Spleen (tissue), 11 donors: ENCODE results near the gene CACNA1H. TPM values are rescaled to one million over a fixed set of nuclear protein-coding genes. Genes with fewer than 3 reads are reported as not detected.

ENCODE experiments used
- DNase-seq: peaks from one replicate; pipeline ENCODE4 v3.0.0-alpha.2; 2020
- H3K27ac ChIP-seq, 8 donors: fragments of 200-600 bp; sonication (generic) in 7 of 8; 1 replicate in 4 of 8; 2 replicates in 4 of 8; pipeline versions ENCODE4 v1.5.0 to v1.8.0; 2016 to 2021; ENCODE audit warnings: inconsistent platforms in 4 of 8, mild to moderate bottlenecking in 4 of 8, moderate library complexity in 1 of 8
- H3K27me3 ChIP-seq, 7 donors: fragments of 200-600 bp; sonication (generic) in 6 of 7; replicated peaks in 1 of 7; 1 replicate in 4 of 7; 2 replicates in 3 of 7; pipeline versions ENCODE4 v1.5.0 to v1.8.0; 2016 to 2021; ENCODE audit warnings: inconsistent platforms in 3 of 7, mild to moderate bottlenecking in 1 of 7
- H3K36me3 ChIP-seq, 6 donors: fragments of 200-600 bp; sonication (generic) in 5 of 6; 1 replicate in 4 of 6; 2 replicates in 2 of 6; pipeline versions ENCODE4 v1.5.0 to v1.8.0; 2016 to 2021; ENCODE audit warnings: inconsistent platforms in 2 of 6
- H3K4me1 ChIP-seq, 6 donors: fragments of 200-600 bp; sonication (generic) in 5 of 6; 1 replicate in 3 of 6; 2 replicates in 3 of 6; pipeline versions ENCODE4 v1.5.0 to v1.8.0; 2016 to 2021; ENCODE audit warnings: inconsistent platforms in 3 of 6
- H3K4me3 ChIP-seq, 8 donors: fragments of 200-600 bp; sonication (generic) in 7 of 8; 1 replicate in 4 of 8; 2 replicates in 4 of 8; pipeline versions ENCODE4 v1.5.0 to v1.8.0; 2016 to 2021; ENCODE audit warnings: inconsistent platforms in 4 of 8, mild to moderate bottlenecking in 4 of 8, moderate library complexity in 2 of 8
- H3K9me3 ChIP-seq, 8 donors: fragments of 200-600 bp; sonication (generic) in 7 of 8; 1 replicate in 4 of 8; 2 replicates in 4 of 8; pipeline versions ENCODE4 v1.5.0 to v1.8.0; 2016 to 2021; ENCODE audit warnings: inconsistent platforms in 4 of 8
- POLR2A ChIP-seq, 3 donors: fragments of 450-650 bp; IDR thresholded peaks; one replicate each; pipeline ENCODE4 v1.5.1; 2017; ENCODE audit warnings: antibody characterized with exemption in 3 of 3, mild to moderate bottlenecking in 1 of 3
- POLR2AphosphoS5 ChIP-seq, 3 donors: sonication (generic); formaldehyde crosslinking; IDR thresholded peaks; one replicate each; pipeline ENCODE4 v1.5.1; 2017; ENCODE audit warnings: antibody characterized with exemption in 3 of 3
- WGBS, 5 donors: extraction: QIAGEN DNeasy Blood & Tissue Kit in 3 of 5; methylation state at CpG; one replicate each; pipeline versions ENCODE4 v1.1.5 to v1.1.7; 2013 to 2018; 5-methylcytosine and 5-hydroxymethylcytosine counted together
- intact Hi-C: fragments of 100-400 bp; cut with DNase I; formaldehyde crosslinking; loops from one replicate; pipeline ENCODE4 v1.15.0; 2023; ENCODE audit warnings: low total_unique reads
- polyA plus RNA-seq, 3 donors: library from polyadenylated mRNA; stranded (reverse); fragments of 200-250 nt; gene quantifications; one replicate each; pipeline ENCODE4 v1.2.1, GENCODE V29; 2013
- total RNA-seq, 7 donors: library from RNA; depleted of rRNA in 3 of 7; stranded (reverse); fragments of >200 nt in 3 of 7; fragmentation: NEBNext Ultra II Directional in 4 of 7; extraction: Animal tissue kit (Norgen Biotek cat#: 25700) in 4 of 7; gene quantifications; one replicate each; pipeline versions ENCODE4 v1.1.0 to v1.2.1, GENCODE V29; 2016 to 2021
- TF ChIP-seq, protein P1 (sequence below), 11 experiments: fragments of 200-600 bp in 7 of 11; fragments of 450-650 bp in 4 of 11; sonication (generic) in 4 of 11; IDR thresholded peaks in 8 of 11; conservative IDR thresholded peaks in 3 of 11; 1 replicate in 7 of 11; 2 replicates in 4 of 11; pipeline versions ENCODE4 v1.4.0 to v1.8.0; 2016 to 2021; ENCODE audit warnings: antibody characterized with exemption in 11 of 11, inconsistent platforms in 4 of 11, mild to moderate bottlenecking in 1 of 11
- donor health status: healthy with polysubstance abuse.
- donor health status: DM: no; HTN: no; CAD: no; lungs with moderate emphysema.
- donor health status: DM: no; HTN: no; CAD: no.
- donor health status: Bipolar disorder and iron deficiency.
- donor health status: healthy.
- donor health status: DM: no; HTN: no; CAD: no.
- donor health status: DM: yes; HTN: yes; CAD: no.

Gene CACNA1H
- total and polyA plus RNA-seq, 10 donors: 0.33 to 2.1 (median 0.70) TPM

- intact Hi-C loops: no loop called here
- H3K4me1 ChIP-seq: peaks cover 0 to 11% (median 0%) of the 10 kb centered on the region in 6 donors
- H3K4me3 ChIP-seq: no peak overlapping the region
- TF ChIP-seq, protein P1, sequence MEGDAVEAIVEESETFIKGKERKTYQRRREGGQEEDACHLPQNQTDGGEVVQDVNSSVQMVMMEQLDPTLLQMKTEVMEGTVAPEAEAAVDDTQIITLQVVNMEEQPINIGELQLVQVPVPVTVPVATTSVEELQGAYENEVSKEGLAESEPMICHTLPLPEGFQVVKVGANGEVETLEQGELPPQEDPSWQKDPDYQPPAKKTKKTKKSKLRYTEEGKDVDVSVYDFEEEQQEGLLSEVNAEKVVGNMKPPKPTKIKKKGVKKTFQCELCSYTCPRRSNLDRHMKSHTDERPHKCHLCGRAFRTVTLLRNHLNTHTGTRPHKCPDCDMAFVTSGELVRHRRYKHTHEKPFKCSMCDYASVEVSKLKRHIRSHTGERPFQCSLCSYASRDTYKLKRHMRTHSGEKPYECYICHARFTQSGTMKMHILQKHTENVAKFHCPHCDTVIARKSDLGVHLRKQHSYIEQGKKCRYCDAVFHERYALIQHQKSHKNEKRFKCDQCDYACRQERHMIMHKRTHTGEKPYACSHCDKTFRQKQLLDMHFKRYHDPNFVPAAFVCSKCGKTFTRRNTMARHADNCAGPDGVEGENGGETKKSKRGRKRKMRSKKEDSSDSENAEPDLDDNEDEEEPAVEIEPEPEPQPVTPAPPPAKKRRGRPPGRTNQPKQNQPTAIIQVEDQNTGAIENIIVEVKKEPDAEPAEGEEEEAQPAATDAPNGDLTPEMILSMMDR (IDR thresholded peaks at IDR 0.05 in 8 of 11, conservative IDR thresholded peaks at IDR 0.05 in 3 of 11): no peak
- TF ChIP-seq POLR2A (IDR thresholded peaks at IDR 0.05) (no peak), POLR2AphosphoS5 (IDR thresholded peaks at IDR 0.05) (no peak)
- H3K36me3 ChIP-seq: no peaks in the 10 kb centered on the region
- no peaks in the 10 kb centered on the region for H3K9me3 ChIP-seq
- no peak overlapping the region for H3K27ac ChIP-seq
- WGBS, 5 donors: 67 to 75% (median 71%) methylated on average over 12 to 22 of the region's 22 CpGs
- DNase-seq: no peak
- H3K27me3 ChIP-seq: peaks cover 0 to 92% (median 41%) of the 10 kb centered on the region in 7 donors
These were observed 32.3 kb upstream of the CACNA1H start for GRCh38 chr16:1120577-1120941.

- Histone ChIP-seq H3K36me3 (no peaks in the 10 kb centered on the region), H3K4me1 (peaks cover 0 to 11% (median 0%) of the 10 kb centered on the region in 6 donors), H3K27ac (no peak overlapping the region), H3K9me3 (no peaks in the 10 kb centered on the region), H3K4me3 (no peak overlapping the region), H3K27me3 (peaks cover 0 to 92% (median 41%) of the 10 kb centered on the region in 7 donors)
- intact Hi-C loops: no loop called here
- TF ChIP-seq POLR2A (IDR thresholded peaks at IDR 0.05) (no peak), POLR2AphosphoS5 (IDR thresholded peaks at IDR 0.05) (no peak)
- TF ChIP-seq, protein P1 (IDR thresholded peaks at IDR 0.05 in 8 of 11, conservative IDR thresholded peaks at IDR 0.05 in 3 of 11): no peak
- WGBS, 5 donors: 70 to 85% (median 77%) methylated on average over 22 to 23 of the region's 23 CpGs
- no peak for DNase-seq
These were observed 31.9 kb upstream of the CACNA1H start for GRCh38 chr16:1121009-1121408.

DNA sequence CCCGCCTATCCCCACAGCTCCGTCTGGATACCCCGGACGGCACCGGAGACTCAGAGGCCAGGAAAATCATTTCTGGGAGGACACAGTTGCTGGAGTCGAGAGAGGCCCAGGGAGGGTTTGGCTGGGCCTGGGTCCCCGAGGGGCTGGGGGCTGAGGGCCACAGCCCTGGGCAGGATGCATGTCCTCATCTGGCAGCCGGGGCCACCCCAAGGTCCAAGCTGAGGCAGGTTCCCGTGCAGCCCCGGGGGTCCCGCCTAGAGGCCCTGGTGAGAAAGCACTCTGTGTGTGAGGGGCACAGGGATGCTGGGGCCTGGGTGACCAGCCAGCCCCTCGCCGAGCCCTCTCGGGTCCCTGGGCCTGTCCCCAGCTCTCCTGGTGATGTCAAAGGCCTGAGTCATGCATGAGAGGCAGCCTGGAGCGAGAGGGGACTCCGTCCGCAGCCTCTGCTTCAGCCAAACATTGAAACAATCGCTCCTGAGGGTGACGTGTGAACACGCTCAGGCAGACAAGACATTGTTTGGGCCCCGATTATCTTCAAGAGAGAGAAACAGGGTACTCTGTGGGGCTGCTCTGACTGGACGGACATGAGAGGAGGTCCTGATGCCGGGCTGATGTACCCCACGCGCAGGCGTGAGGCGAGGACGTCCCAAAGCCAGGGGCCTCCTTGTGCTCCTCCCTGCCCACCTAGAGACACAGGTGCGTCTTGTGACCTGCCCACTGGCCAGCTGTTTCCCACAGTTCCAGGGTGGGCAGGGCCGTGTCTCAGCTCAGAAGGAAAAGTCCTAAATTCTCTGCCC lies 31.1 kb upstream of the CACNA1H start:
- H3K9me3 ChIP-seq: no peaks in the 10 kb centered on the region
- no peak for DNase-seq
- WGBS, 5 donors: 73 to 82% (median 74%) methylated on average over 19 to 30 of the region's 30 CpGs
- intact Hi-C loops: no loop called here
- no peaks in the 10 kb centered on the region for H3K36me3 ChIP-seq
- H3K4me1 ChIP-seq: peaks cover 0 to 11% (median 0%) of the 10 kb centered on the region in 6 donors
- H3K27me3 ChIP-seq: peaks cover 0 to 92% (median 36%) of the 10 kb centered on the region in 7 donors
- no peak overlapping the region for H3K4me3 ChIP-seq
- H3K27ac ChIP-seq: no peak overlapping the region
- TF ChIP-seq POLR2A (IDR thresholded peaks at IDR 0.05) (no peak), POLR2AphosphoS5 (IDR thresholded peaks at IDR 0.05) (no peak)
- TF ChIP-seq, protein P1 (IDR thresholded peaks at IDR 0.05 in 8 of 11, conservative IDR thresholded peaks at IDR 0.05 in 3 of 11): no peak

GRCh38 chr16:1122398-1122765 lies 30.5 kb upstream of the CACNA1H start:
- intact Hi-C loops: no loop called here
- H3K27me3 ChIP-seq: peaks cover 0 to 92% (median 30%) of the 10 kb centered on the region in 7 donors
- no peak for DNase-seq
- 76 to 86% (median 80%) methylated on average over 13 to 14 of the region's 14 CpGs for WGBS, 5 donors
- H3K27ac ChIP-seq: no peak overlapping the region
- no peaks in the 10 kb centered on the region for H3K9me3 ChIP-seq
- TF ChIP-seq, protein P1 (IDR thresholded peaks at IDR 0.05 in 8 of 11, conservative IDR thresholded peaks at IDR 0.05 in 3 of 11): no peak
- TF ChIP-seq POLR2AphosphoS5 (IDR thresholded peaks at IDR 0.05): no peak
- TF ChIP-seq POLR2A (IDR thresholded peaks at IDR 0.05): no peak
- peaks cover 0 to 11% (median 0%) of the 10 kb centered on the region in 6 donors for H3K4me1 ChIP-seq
- H3K36me3 ChIP-seq: no peaks in the 10 kb centered on the region
- no peak overlapping the region for H3K4me3 ChIP-seq
